H1 (cell line): ENCODE data around the gene ATG5. TPM values are rescaled to one million over a fixed set of nuclear protein-coding genes. Genes with fewer than 3 reads are reported as not detected.

Experiments
- CTCF ChIA-PET: fragments of 300-600 bp; sonication (Branson Sonifier 250); formaldehyde crosslinking; loops from one replicate; lab custom pipeline; 2021; ENCODE audit not compliant: partially characterized antibody; lab: Charles Lee
- POLR2A ChIA-PET: fragments of 300-600 bp; sonication (Branson Sonifier 250); formaldehyde crosslinking; loops from one replicate; lab custom pipeline; 2021; ENCODE audit warnings: inconsistent platforms; ENCODE audit not compliant: partially characterized antibody; lab: Charles Lee
- DNase-seq, 2 experiments: peaks; one replicate each; pipeline versions ENCODE4 v3.0.0 to v3.0.0-alpha.2; 2010 to 2022; ENCODE audit warnings: low spot score in 2 of 2, low read depth in 1 of 2, mixed read lengths in 1 of 2
- FAIRE-seq: peaks from 2 replicates; lab custom pipeline; 2011; peaks lifted over from hg19 to GRCh38; lab: Jason Lieb, UNC
- H2AFZ ChIP-seq: 2 replicates; pipeline ENCODE4 v1.8.1; 2012; ENCODE audit warnings: low read length, inconsistent platforms
- H2AK5ac ChIP-seq: 2 replicates; pipeline ENCODE4 v1.6.1; 2013; ENCODE audit warnings: low read depth, low read length
- H2BK120ac ChIP-seq: replicated peaks from 2 replicates; pipeline ENCODE3; 2013; ENCODE audit warnings: low read depth, low read length, inconsistent platforms
- H2BK12ac ChIP-seq: 2 replicates; pipeline ENCODE4 v1.6.1; 2013; ENCODE audit warnings: low read depth, low read length
- H2BK15ac ChIP-seq: 2 replicates; pipeline ENCODE4 v1.6.1; 2013; ENCODE audit warnings: low read length
- H2BK20ac ChIP-seq: 2 replicates; pipeline ENCODE4 v1.6.1; 2013; ENCODE audit warnings: low read length
- H2BK5ac ChIP-seq: 2 replicates; pipeline ENCODE4 v1.6.1; 2013; ENCODE audit warnings: low read depth, low read length
- H3K14ac ChIP-seq: 2 replicates; pipeline ENCODE4 v1.6.1; 2013; ENCODE audit warnings: inconsistent platforms; ENCODE audit not compliant: insufficient read length
- H3K18ac ChIP-seq: 2 replicates; pipeline ENCODE4 v1.6.1; 2013; ENCODE audit warnings: low read length; ENCODE audit errors: extremely low read depth
- H3K23ac ChIP-seq: 2 replicates; pipeline ENCODE4 v1.6.1; 2013; ENCODE audit warnings: inconsistent platforms; ENCODE audit not compliant: insufficient read length
- H3K23me2 ChIP-seq: 2 replicates; pipeline ENCODE4 v1.6.1; 2013; ENCODE audit warnings: low read depth, low read length
- H3K27ac ChIP-seq: 2 replicates; pipeline ENCODE4 v1.6.1; 2011; ENCODE audit warnings: low read depth, low read length, inconsistent platforms
- H3K27me3 ChIP-seq, 4 experiments: replicated peaks in 1 of 4; 1 replicate in 1 of 4; 2 replicates in 3 of 4; pipeline versions ENCODE4 v1.6.1 to v1.8.1; 2011 to 2013; ENCODE audit warnings: low read length in 3 of 4, mild to moderate bottlenecking in 3 of 4, inconsistent platforms in 2 of 4, mixed read lengths in 2 of 4, moderate library complexity in 1 of 4; ENCODE audit not compliant: control insufficient read depth in 3 of 4, insufficient read depth in 3 of 4; ENCODE audit errors: extremely low read depth in 1 of 4
- H3K36me3 ChIP-seq, 4 experiments: 2 replicates each; pipeline versions ENCODE4 v1.6.1 to v1.8.1; 2011 to 2013; ENCODE audit warnings: mild to moderate bottlenecking in 4 of 4, low read length in 3 of 4, moderate library complexity in 2 of 4, control low read depth in 1 of 4, inconsistent platforms in 1 of 4; ENCODE audit not compliant: insufficient read depth in 4 of 4, control insufficient read depth in 2 of 4
- H3K4ac ChIP-seq: replicated peaks from 2 replicates; pipeline ENCODE3; 2013; ENCODE audit warnings: low read length, low read depth, mixed read lengths, inconsistent platforms; ENCODE audit not compliant: insufficient read length
- H3K4me1 ChIP-seq, 4 experiments: replicated peaks in 1 of 4; 1 replicate in 1 of 4; 2 replicates in 3 of 4; pipeline versions ENCODE4 v1.6.1 to v1.8.1; 2011 to 2013; ENCODE audit warnings: low read length in 3 of 4, inconsistent platforms in 2 of 4, mixed read lengths in 1 of 4; ENCODE audit not compliant: insufficient read depth in 4 of 4, control insufficient read depth in 3 of 4
- H3K4me2 ChIP-seq, 2 experiments: 2 replicates each; pipeline versions ENCODE4 v1.6.1 to v1.8.1; 2011 to 2013; ENCODE audit warnings: low read depth in 2 of 2, low read length in 2 of 2, control low read depth in 1 of 2, inconsistent platforms in 1 of 2, mild to moderate bottlenecking in 1 of 2; ENCODE audit not compliant: insufficient read depth in 1 of 2
- H3K4me3 ChIP-seq, 4 experiments: fragments of 200-600, 300-600 bp in 1 of 4; sonication (generic), shearing (Covaris generic), sonication (Bioruptor Twin) in 1 of 4; 2 replicates each; pipeline versions ENCODE4 v1.5.1 to v1.8.1; 2011 to 2016; ENCODE audit warnings: low read length in 4 of 4, low read depth in 3 of 4, control low read depth in 2 of 4, inconsistent platforms in 2 of 4, mild to moderate bottlenecking in 2 of 4, mixed read lengths in 1 of 4, moderate library complexity in 1 of 4; ENCODE audit not compliant: insufficient read depth in 2 of 4; ENCODE audit errors: extremely low read depth in 1 of 4
- H3K56ac ChIP-seq: replicated peaks from 2 replicates; pipeline ENCODE3; 2013; ENCODE audit warnings: low read depth, mild to moderate bottlenecking, mixed read lengths, low read length, inconsistent platforms; ENCODE audit not compliant: insufficient read length
- H3K79me1 ChIP-seq: 2 replicates; pipeline ENCODE4 v1.6.1; 2013; ENCODE audit warnings: low read depth, low read length, control low read depth
- H3K79me2 ChIP-seq, 2 experiments: 2 replicates each; pipeline versions ENCODE4 v1.6.1 to v1.8.1; 2012 to 2013; ENCODE audit warnings: low read length in 2 of 2, mild to moderate bottlenecking in 2 of 2, inconsistent platforms in 1 of 2; ENCODE audit not compliant: insufficient read depth in 2 of 2, control insufficient read depth in 1 of 2
- H3K9ac ChIP-seq, 4 experiments: replicated peaks in 1 of 4; 1 replicate in 1 of 4; 2 replicates in 3 of 4; pipeline versions ENCODE4 v1.6.1 to v1.8.1; 2011 to 2013; ENCODE audit warnings: low read depth in 3 of 4, low read length in 3 of 4, control low read depth in 2 of 4, mild to moderate bottlenecking in 2 of 4, moderate library complexity in 2 of 4, inconsistent platforms in 1 of 4; ENCODE audit errors: extremely low read depth in 1 of 4
- H3K9me3 ChIP-seq, 2 experiments: 2 replicates each; pipeline versions ENCODE4 v1.6.1 to v1.8.1; 2012 to 2013; ENCODE audit warnings: mild to moderate bottlenecking in 2 of 2, moderate library complexity in 2 of 2, control low read depth in 1 of 2, inconsistent platforms in 1 of 2, low read depth in 1 of 2, low read length in 1 of 2, mixed read lengths in 1 of 2; ENCODE audit not compliant: insufficient read depth in 2 of 2
- H4K20me1 ChIP-seq, 2 experiments: replicated peaks in 1 of 2; 2 replicates each; pipeline versions ENCODE3 to v1.8.1; 2011 to 2013; ENCODE audit warnings: inconsistent platforms in 2 of 2, low read length in 2 of 2, mild to moderate bottlenecking in 1 of 2; ENCODE audit not compliant: insufficient read depth in 2 of 2, control insufficient read depth in 1 of 2
- H4K5ac ChIP-seq: 2 replicates; pipeline ENCODE4 v1.6.1; 2013; ENCODE audit warnings: low read length, low read depth, mixed read lengths, inconsistent platforms; ENCODE audit not compliant: insufficient read length
- H4K8ac ChIP-seq: 2 replicates; pipeline ENCODE4 v1.8.0; 2013; ENCODE audit warnings: mild to moderate bottlenecking, moderate library complexity, low read length, inconsistent platforms; ENCODE audit not compliant: insufficient read depth; ENCODE audit errors: extremely low read depth
- H4K91ac ChIP-seq: replicated peaks from 2 replicates; pipeline ENCODE3; 2013; ENCODE audit warnings: low read length, mixed read lengths, inconsistent platforms; ENCODE audit not compliant: insufficient read length
- CBX5 ChIP-seq: fragments of 300-800, 300-1000 bp; sonication (generic); IDR thresholded peaks from 2 replicates; pipeline ENCODE4 v1.7.1; 2016; ENCODE audit warnings: antibody characterized with exemption, low read length, low read depth
- CHD1 ChIP-seq: IDR thresholded peaks from 2 replicates; pipeline ENCODE4 v1.6.1; 2012; ENCODE audit warnings: low read depth, low read length, improper control_type of control experiment
- CTBP2 ChIP-seq: IDR thresholded peaks from 2 replicates; pipeline ENCODE4 v1.7.0; 2011; ENCODE audit warnings: borderline replicate concordance, mild to moderate bottlenecking, moderate library complexity, mixed read lengths, low read length; ENCODE audit not compliant: insufficient read depth, insufficient read length
- GABPA ChIP-seq: IDR thresholded peaks from 2 replicates; pipeline ENCODE4 v1.6.1; 2011; ENCODE audit warnings: mild to moderate bottlenecking, low read length, moderate library complexity, borderline replicate concordance; ENCODE audit not compliant: insufficient read depth
- KDM1A ChIP-seq: fragments of 200-600, 300-600 bp; sonication (generic); IDR thresholded peaks from 2 replicates; pipeline ENCODE4 v1.7.1; 2016; ENCODE audit warnings: mild to moderate bottlenecking, low read length, borderline replicate concordance
- KDM4A ChIP-seq: IDR thresholded peaks from one replicate; pipeline ENCODE4 v1.7.1; 2012; ENCODE audit warnings: low read depth, mild to moderate bottlenecking, moderate library complexity, low read length, inconsistent platforms; ENCODE audit not compliant: severe bottlenecking
- RBBP5 ChIP-seq: IDR thresholded peaks from 2 replicates; pipeline ENCODE4 v1.7.1; 2012; ENCODE audit warnings: low read depth, mild to moderate bottlenecking, inconsistent platforms, low read length, moderate library complexity, borderline replicate concordance
- RXRA ChIP-seq: IDR thresholded peaks from 2 replicates; pipeline ENCODE4 v1.6.1; 2011; ENCODE audit warnings: low read depth, mild to moderate bottlenecking, low read length, moderate library complexity; ENCODE audit not compliant: insufficient read depth
- TEAD4 ChIP-seq: IDR thresholded peaks from 2 replicates; pipeline ENCODE4 v1.6.1; 2012; ENCODE audit warnings: low read depth, low read length, inconsistent platforms, mixed read lengths
- WGBS, 2 experiments: shearing (Covaris generic) in 1 of 2; methylation state at CpG; one replicate each; pipeline versions ENCODE4 v1.1.6 to v1.1.7; 2013 to 2015; ENCODE audit warnings: low lambda C conversion rate in 2 of 2, mixed read lengths in 2 of 2, inconsistent platforms in 1 of 2, low coverage in 1 of 2, missing lambda C conversion rate in 1 of 2; ENCODE audit not compliant: insufficient replicate concordance in 2 of 2, insufficient coverage in 1 of 2, insufficient read length in 1 of 2; ENCODE audit errors: extremely low coverage in 1 of 2, missing lambda C conversion rate in 1 of 2; 5-methylcytosine and 5-hydroxymethylcytosine counted together
- polyA plus RNA-seq, 7 experiments: library from polyadenylated mRNA; depleted of rRNA in 3 of 7; stranded (reverse) in 5 of 7; unstranded in 2 of 7; fragments of >200 nt in 5 of 7; fragments of 200-250 nt in 2 of 7; gene quantifications; 1 replicate in 5 of 7; 2 replicates in 1 of 7; 4 replicates in 1 of 7; pipeline versions ENCODE4 v1.2.1 to v1.2.3, GENCODE V29; 2011 to 2013; ENCODE audit warnings: missing spikeins in 2 of 7, mixed read lengths in 2 of 7
- total RNA-seq: library from RNA; stranded (reverse); fragmentation: NEBNext Ultra II Directional; extraction: Animal tissue kit (Norgen Biotek cat#: 25700); gene quantifications from 2 replicates; pipeline ENCODE4 v1.2.1, GENCODE V29; 2021

Gene ATG5
- total and polyA plus RNA-seq, 2 of the 8 experiments (the other 6 are each of a cell fraction or from before 2014, with no cell fraction given), result 18.2 to 39.0 TPM

GRCh38 chr6:106141441-106142237 lies 183.9 kb downstream of the ATG5 start:
- Histone ChIP-seq H3K4me2 (no peak overlapping the region), H4K20me1 (no peaks in the 10 kb centered on the region), H4K8ac (no peak overlapping the region), H2BK12ac (no peak overlapping the region), H2AFZ (no peak overlapping the region), H3K4me3 (no peak overlapping the region), H2BK15ac (no peak overlapping the region), H2BK5ac (no peak overlapping the region), H3K56ac (no peak overlapping the region), H3K18ac (no peak overlapping the region), H4K5ac (no peak overlapping the region), H3K27ac (no peak overlapping the region), H2AK5ac (no peak overlapping the region), H3K23ac (no peak overlapping the region), H3K36me3 (no peaks in the 10 kb centered on the region), H3K23me2 (no peaks in the 10 kb centered on the region), H3K9ac (no peak overlapping the region), H3K14ac (no peak overlapping the region), H3K4me1 (peaks cover 0 to 8% (median 7%) of the 10 kb centered on the region in 4 experiments; a peak in 4 of 7 replicates)
- ChIA-PET POLR2A (interaction anchor here (0.6 to 1.2 kb wide), 2 partner anchors 15 to 825 kb away, joined by 3 read pairs; no protein-coding TSS in a partner anchor), CTCF (interaction anchor here (0.6 to 3.8 kb wide), 22 partner anchors 11 to 657 kb away, joined by 3 to 40 read pairs (median 5); partner anchors contain the start of gene PRDM1)
- DNase-seq, result no peak
- TF ChIP-seq RBBP5 (no peak), KDM4A (no peak), KDM1A (no peak), GABPA (no peak), TEAD4 (no peak), RXRA (no peak), CBX5 (no peak), CHD1 (no peak), CTBP2 (no peak)
- TF ChIP-seq, all 59 proteins: peak for 0
- WGBS, 2 experiments, result 91% methylated on average over 9 of the region's 9 CpGs; no CpG with 5 or more reads in 1 of the 2 experiments
- FAIRE-seq, result no peak
- no peak overlapping the region for H3K4ac ChIP-seq
- 0 out of 2 replicates have a peak overlapping the region, but pooled peaks have one; percentile 35 for H2BK20ac ChIP-seq
- H3K27me3 ChIP-seq, result peaks cover 0 to 1% (median 0%) of the 10 kb centered on the region in 4 experiments; a peak in 1 of 7 replicates
- H4K91ac ChIP-seq, result no peak overlapping the region
- no peaks in the 10 kb centered on the region for H3K79me1 ChIP-seq
- H2BK120ac ChIP-seq, result no peak overlapping the region
- H3K9me3 ChIP-seq, result no peaks in the 10 kb centered on the region
- no peaks in the 10 kb centered on the region for H3K79me2 ChIP-seq
